Stimulated activated CD8-positive, alpha-beta memory T cell treated with anti-CD3 and anti-CD28 coated beads, Interleukin-7, amount 100 ng/mL, for 24 hours (primary cell): ENCODE data around the gene COL24A1.

Experiments
- DNase-seq: peaks from one replicate; pipeline ENCODE4 v3.0.0-alpha.2; 2020; ENCODE audit warnings: low read depth

Gene COL24A1

DNA sequence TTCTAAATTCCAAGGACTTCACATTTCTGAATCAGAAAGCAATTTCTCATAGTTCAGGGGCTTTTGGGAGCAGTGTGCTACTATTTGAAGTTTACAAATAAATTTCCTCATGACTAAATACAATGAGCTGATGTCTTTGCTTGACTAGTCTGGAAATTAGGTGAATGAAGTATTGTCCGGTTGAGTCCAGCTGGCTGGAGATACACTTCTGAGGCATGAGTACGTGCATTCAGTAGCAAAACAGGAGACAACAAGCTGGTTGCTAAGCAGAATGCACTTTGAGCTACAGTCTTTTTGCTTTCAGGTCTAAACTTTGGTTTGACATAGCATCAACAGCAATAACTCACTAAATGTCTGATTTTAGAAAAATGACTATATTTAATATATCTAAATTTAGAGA, 475.5 kb downstream of the COL24A1 start:
- no peak for DNase-seq
